PC-9 (cell line): ENCODE results near the gene MEF2A. TPM values are rescaled to one million over a fixed set of nuclear protein-coding genes. Genes with fewer than 3 reads are reported as not detected.

Experiments used
- BruUV-seq: library from RNA; stranded (reverse); fragments of 400-500 nt; replicated peaks from 2 replicates; lab custom pipeline; 2021; lab: Mats Ljungman, UMichigan
- CTCF ChIA-PET: fragments of 300-600 bp; sonication (Branson Sonifier 250); formaldehyde crosslinking; loops from one replicate; lab custom pipeline; 2022; ENCODE audit warnings: antibody characterized with exemption; lab: Charles Lee
- POLR2A ChIA-PET: fragments of 300-600 bp; sonication (Branson Sonifier 250); formaldehyde crosslinking; loops from one replicate; lab custom pipeline; 2022; ENCODE audit warnings: antibody characterized with exemption; ENCODE audit not compliant: unreplicated experiment; lab: Charles Lee
- DNase-seq, 2 experiments: peaks; one replicate each; pipeline versions ENCODE4 v3.0.0 to v3.0.0-alpha.2; 2015 to 2022; ENCODE audit warnings: mixed read lengths in 1 of 2
- H2AFZ ChIP-seq: fragments of 200-600 bp; sonication (generic); 2 replicates; pipeline ENCODE4 v1.8.1; 2017; ENCODE audit warnings: antibody characterized with exemption
- H3F3A ChIP-seq: fragments of 200-600 bp; sonication (generic); 2 replicates; pipeline ENCODE4 v1.8.1; 2017; ENCODE audit warnings: antibody characterized with exemption, mild to moderate bottlenecking, low read depth; ENCODE audit not compliant: insufficient read depth
- H3K27ac ChIP-seq: fragments of 200-600 bp; sonication (generic); 2 replicates; pipeline ENCODE4 v1.6.1; 2016; ENCODE audit warnings: mixed run types
- H3K27me3 ChIP-seq: fragments of 200-600 bp; sonication (generic); 2 replicates; pipeline ENCODE4 v1.6.1; 2016; ENCODE audit warnings: low read depth, mixed run types; ENCODE audit not compliant: insufficient read depth
- H3K36me3 ChIP-seq: fragments of 200-600 bp; sonication (generic); 2 replicates; pipeline ENCODE4 v1.6.1; 2016; ENCODE audit warnings: low read depth, mixed run types
- H3K4me1 ChIP-seq: fragments of 200-600 bp; sonication (generic); replicated peaks from 2 replicates; pipeline ENCODE4 v1.6.1; 2016; ENCODE audit warnings: mixed run types; ENCODE audit not compliant: insufficient read depth
- H3K4me2 ChIP-seq: fragments of 200-600 bp; sonication (generic); 2 replicates; pipeline ENCODE4 v1.6.1; 2017; ENCODE audit warnings: mixed run types
- H3K4me3 ChIP-seq: fragments of 200-600 bp; sonication (generic); 2 replicates; pipeline ENCODE4 v1.6.1; 2016; ENCODE audit warnings: mixed run types
- H3K79me2 ChIP-seq: fragments of 200-600 bp; sonication (generic); 2 replicates; pipeline ENCODE4 v1.6.1; 2017; ENCODE audit warnings: low read depth, mixed run types
- H3K9me2 ChIP-seq: fragments of 200-600 bp; sonication (generic); 2 replicates; pipeline ENCODE4 v1.8.1; 2017; ENCODE audit warnings: mild to moderate bottlenecking; ENCODE audit not compliant: insufficient read depth
- H3K9me3 ChIP-seq: fragments of 200-600 bp; sonication (generic); 2 replicates; pipeline ENCODE4 v1.8.1; 2016; ENCODE audit warnings: low read depth; ENCODE audit not compliant: insufficient read depth
- H4K20me1 ChIP-seq: fragments of 200-600 bp; sonication (generic); 2 replicates; pipeline ENCODE4 v1.8.1; 2017; ENCODE audit not compliant: insufficient read depth
- EZH2 ChIP-seq: fragments of 200-600 bp; sonication (generic); IDR thresholded peaks from 2 replicates; pipeline ENCODE4 v1.8.0; 2017; ENCODE audit warnings: antibody characterized with exemption, low read depth
- intact Hi-C: fragments of 100-400 bp; cut with micrococcal nuclease; formaldehyde crosslinking; loops from one replicate; pipeline ENCODE4 v1.10.0; 2022; ENCODE audit not compliant: unreplicated experiment
- total RNA-seq: library from RNA; stranded (reverse); gene quantifications from 2 replicates; pipeline ENCODE4 v1.2.3, GENCODE V29; 2021
- TF ChIP-seq, protein P1 (sequence below): fragments of 200-600 bp; sonication (generic); conservative IDR thresholded peaks from 2 replicates; pipeline ENCODE4 v1.6.1; 2017; ENCODE audit warnings: mixed run types, antibody characterized with exemption, mild to moderate bottlenecking, moderate library complexity

The MEF2A gene
- total RNA-seq, 1 experiment from 2014 or later: 31.8 TPM

DNA sequence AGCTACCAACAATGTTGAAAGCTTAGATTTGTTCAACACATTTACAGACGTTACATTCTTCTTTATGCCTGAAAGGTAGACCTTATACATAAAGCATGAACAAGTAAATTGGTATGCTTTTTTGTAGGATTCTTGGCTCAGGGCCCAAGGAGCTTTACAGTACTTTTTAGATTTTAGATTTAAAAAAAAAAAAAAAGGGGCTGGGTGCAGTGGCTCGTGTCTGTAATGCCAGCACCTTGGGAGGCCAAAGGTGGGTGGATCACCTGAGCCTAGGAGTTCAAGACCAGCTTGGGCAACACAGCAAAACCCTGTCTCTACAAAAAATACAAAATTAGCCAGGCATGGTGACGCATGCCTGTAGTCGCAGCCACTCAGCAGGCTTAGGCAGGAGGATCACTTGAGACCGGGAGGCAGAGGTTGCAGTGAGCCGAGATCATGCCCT lies 39.7 kb downstream of the MEF2A start:
- intact Hi-C loops: no loop called here
- Histone ChIP-seq H3K79me2 (peaks cover 32% of the 10 kb centered on the region; the same call in 1 of the 2 replicates), H3K9me2 (no peaks in the 10 kb centered on the region), H3K4me3 (no peak overlapping the region), H3K4me2 (no peak overlapping the region), H3K27me3 (no peaks in the 10 kb centered on the region), H3K9me3 (no peaks in the 10 kb centered on the region; the same call in 1 of the 2 replicates), H4K20me1 (no peaks in the 10 kb centered on the region), H2AFZ (no peak overlapping the region), H3K27ac (no peak overlapping the region), H3K4me1 (no peaks in the 10 kb centered on the region), H3F3A (no peaks in the 10 kb centered on the region), H3K36me3 (no peaks in the 10 kb centered on the region)
- TF ChIP-seq, protein P1, sequence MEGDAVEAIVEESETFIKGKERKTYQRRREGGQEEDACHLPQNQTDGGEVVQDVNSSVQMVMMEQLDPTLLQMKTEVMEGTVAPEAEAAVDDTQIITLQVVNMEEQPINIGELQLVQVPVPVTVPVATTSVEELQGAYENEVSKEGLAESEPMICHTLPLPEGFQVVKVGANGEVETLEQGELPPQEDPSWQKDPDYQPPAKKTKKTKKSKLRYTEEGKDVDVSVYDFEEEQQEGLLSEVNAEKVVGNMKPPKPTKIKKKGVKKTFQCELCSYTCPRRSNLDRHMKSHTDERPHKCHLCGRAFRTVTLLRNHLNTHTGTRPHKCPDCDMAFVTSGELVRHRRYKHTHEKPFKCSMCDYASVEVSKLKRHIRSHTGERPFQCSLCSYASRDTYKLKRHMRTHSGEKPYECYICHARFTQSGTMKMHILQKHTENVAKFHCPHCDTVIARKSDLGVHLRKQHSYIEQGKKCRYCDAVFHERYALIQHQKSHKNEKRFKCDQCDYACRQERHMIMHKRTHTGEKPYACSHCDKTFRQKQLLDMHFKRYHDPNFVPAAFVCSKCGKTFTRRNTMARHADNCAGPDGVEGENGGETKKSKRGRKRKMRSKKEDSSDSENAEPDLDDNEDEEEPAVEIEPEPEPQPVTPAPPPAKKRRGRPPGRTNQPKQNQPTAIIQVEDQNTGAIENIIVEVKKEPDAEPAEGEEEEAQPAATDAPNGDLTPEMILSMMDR: no peak
- no peak for TF ChIP-seq EZH2
- ChIA-PET POLR2A (no interaction called here), CTCF (no interaction called here)
- BruUV-seq: no TSS peak
- DNase-seq: peak in 1 of 2 experiments; percentile 9

DNA sequence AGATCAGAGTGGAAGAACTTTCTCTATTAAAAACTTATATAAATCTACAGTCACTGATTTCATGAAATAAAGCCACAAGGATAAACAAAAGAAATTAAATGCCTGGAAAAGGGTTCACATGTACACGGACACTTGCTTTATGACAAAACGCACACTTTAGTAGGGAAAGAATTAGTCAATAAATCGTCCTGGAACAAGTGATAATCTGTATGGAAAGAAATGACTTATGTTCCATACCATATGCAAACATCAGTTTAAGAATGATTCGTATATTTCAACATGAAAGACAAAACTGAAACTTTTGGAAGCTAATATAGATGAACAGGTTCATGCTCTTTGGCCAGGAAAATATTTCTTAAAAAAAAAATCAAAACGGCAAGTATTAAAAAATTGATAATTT lies 40.2 kb downstream of the MEF2A start:
- no peak for DNase-seq
- no peaks in the 10 kb centered on the region; the same call in 1 of the 2 replicates for H3K9me3 ChIP-seq
- no peaks in the 10 kb centered on the region for H3K9me2 ChIP-seq
- H3K27me3 ChIP-seq: no peaks in the 10 kb centered on the region
- H3K27ac ChIP-seq: no peak overlapping the region
- H3F3A ChIP-seq: no peaks in the 10 kb centered on the region
- CTCF ChIA-PET: no interaction called here
- H2AFZ ChIP-seq: no peak overlapping the region
- no peak overlapping the region for H3K4me2 ChIP-seq
- POLR2A ChIA-PET: no interaction called here
- no TSS peak for BruUV-seq
- intact Hi-C loops: no loop called here
- TF ChIP-seq EZH2: no peak
- TF ChIP-seq, protein P1: no peak
- H4K20me1 ChIP-seq: no peaks in the 10 kb centered on the region
- no peak overlapping the region for H3K4me3 ChIP-seq
- no peaks in the 10 kb centered on the region for H3K36me3 ChIP-seq
- H3K79me2 ChIP-seq: peaks cover 32% of the 10 kb centered on the region; the same call in 1 of the 2 replicates
- H3K4me1 ChIP-seq: no peaks in the 10 kb centered on the region

DNA sequence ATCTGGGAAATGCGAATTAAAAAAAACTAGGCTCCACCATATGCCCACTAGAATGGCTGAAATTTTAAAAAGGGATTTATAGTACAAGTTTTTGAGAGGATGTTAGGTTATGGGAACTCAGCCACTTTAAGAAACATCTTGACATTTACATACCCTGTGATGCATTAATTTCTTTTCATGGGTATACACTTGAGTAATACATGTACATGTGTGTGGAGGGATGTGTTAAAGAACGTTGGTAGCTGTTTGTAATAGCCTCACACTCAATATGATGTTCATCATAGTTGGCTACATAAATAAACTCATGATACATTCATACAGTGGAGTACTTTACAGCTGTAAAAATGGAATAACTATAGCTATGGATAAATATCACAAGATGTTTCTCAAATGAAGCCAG lies 40.9 kb downstream of the MEF2A start:
- DNase-seq: no peak
- POLR2A ChIA-PET: no interaction called here
- Histone ChIP-seq H3K27ac (no peak overlapping the region), H2AFZ (no peak overlapping the region), H3K79me2 (peaks cover 35% of the 10 kb centered on the region), H3K4me1 (no peaks in the 10 kb centered on the region), H3K9me3 (no peaks in the 10 kb centered on the region), H3K27me3 (no peaks in the 10 kb centered on the region), H3K9me2 (no peaks in the 10 kb centered on the region), H3K36me3 (no peaks in the 10 kb centered on the region), H3K4me3 (no peak overlapping the region), H3K4me2 (no peak overlapping the region), H4K20me1 (no peaks in the 10 kb centered on the region), H3F3A (no peaks in the 10 kb centered on the region)
- CTCF ChIA-PET: no interaction called here
- intact Hi-C loops: no loop called here
- TF ChIP-seq, protein P1: no peak
- no peak for TF ChIP-seq EZH2
- no TSS peak for BruUV-seq
